Type B pancreatic cell (in vitro differentiated cells): ENCODE results near the gene ADISSP. TPM values are rescaled to one million over a fixed set of nuclear protein-coding genes. Genes with fewer than 3 reads are reported as not detected.
A peak's percentile ranks its signal among the peaks of the same experiment; 100 is the strongest.

Experiments
- DNase-seq: peaks from one replicate; pipeline ENCODE4 v3.0.0; 2021; ENCODE audit warnings: mixed read lengths; ENCODE audit not compliant: unreplicated experiment; ENCODE audit errors: extremely low spot score
- H3K27ac Mint-ChIP-seq: 2 replicates; pipeline ENCODE4 v1.8.0; 2021; ENCODE audit warnings: mild to moderate bottlenecking, mixed read lengths
- H3K27me3 Mint-ChIP-seq: 2 replicates; pipeline ENCODE4 v1.8.0; 2021; ENCODE audit warnings: mixed read lengths
- H3K36me3 Mint-ChIP-seq: 2 replicates; pipeline ENCODE4 v1.8.0; 2021; ENCODE audit warnings: mixed read lengths
- H3K4me1 Mint-ChIP-seq: one replicate; pipeline ENCODE4 v1.8.0; 2021; ENCODE audit warnings: mixed read lengths; ENCODE audit not compliant: unreplicated experiment
- H3K4me3 Mint-ChIP-seq: 2 replicates; pipeline ENCODE4 v1.8.0; 2021; ENCODE audit warnings: mild to moderate bottlenecking, mixed read lengths
- H3K9me3 Mint-ChIP-seq: 2 replicates; pipeline ENCODE4 v1.8.0; 2021; ENCODE audit warnings: mixed read lengths
- CTCF ChIP-seq: fragments of 200-600 bp; sonication (generic); conservative IDR thresholded peaks from 2 replicates; pipeline ENCODE4 v1.5.0; 2021; ENCODE audit warnings: antibody characterized with exemption, mild to moderate bottlenecking
- total RNA-seq: library from RNA; stranded (reverse); gene quantifications from 2 replicates; pipeline ENCODE4 v1.2.1, GENCODE V29; 2021; ENCODE audit warnings: low replicate concordance

The ADISSP gene
- total RNA-seq, 1 donor from 2014 or later: 49.4 TPM

- H3K4me3 Mint-ChIP-seq: no peak overlapping the region
- no peaks in the 10 kb centered on the region for H3K36me3 Mint-ChIP-seq
- no peak overlapping the region for H3K27ac Mint-ChIP-seq
- H3K4me1 Mint-ChIP-seq: peaks cover 24% of the 10 kb centered on the region
- H3K9me3 Mint-ChIP-seq: no peaks in the 10 kb centered on the region
- TF ChIP-seq CTCF: no peak
- H3K27me3 Mint-ChIP-seq: peaks cover 42% of the 10 kb centered on the region
- DNase-seq: no peak
Measured at GRCh38 chr20:3729811-3730540, 37.6 kb downstream of the ADISSP start.

- no peak overlapping the region for H3K4me3 Mint-ChIP-seq
- no peak for DNase-seq
- H3K9me3 Mint-ChIP-seq: no peaks in the 10 kb centered on the region
- H3K27me3 Mint-ChIP-seq: peaks cover 40% of the 10 kb centered on the region
- H3K36me3 Mint-ChIP-seq: no peaks in the 10 kb centered on the region
- no peak for TF ChIP-seq CTCF
- no peak overlapping the region for H3K27ac Mint-ChIP-seq
- peaks cover 23% of the 10 kb centered on the region for H3K4me1 Mint-ChIP-seq
Measured at GRCh38 chr20:3729378-3729777, 38.2 kb downstream of the ADISSP start.

GRCh38 chr20:3728876-3729275, 38.7 kb downstream of the ADISSP start:
- no peak for DNase-seq
- peaks cover 40% of the 10 kb centered on the region for H3K27me3 Mint-ChIP-seq
- no peaks in the 10 kb centered on the region for H3K36me3 Mint-ChIP-seq
- H3K9me3 Mint-ChIP-seq: no peaks in the 10 kb centered on the region
- no peak overlapping the region for H3K4me3 Mint-ChIP-seq
- H3K4me1 Mint-ChIP-seq: peaks cover 23% of the 10 kb centered on the region
- no peak for TF ChIP-seq CTCF
- no peak overlapping the region for H3K27ac Mint-ChIP-seq

GRCh38 chr20:3728354-3728753, 39.2 kb downstream of the ADISSP start:
- Mint-ChIP-seq H3K9me3 (no peaks in the 10 kb centered on the region), H3K27me3 (peaks cover 40% of the 10 kb centered on the region), H3K27ac (no peak overlapping the region), H3K4me3 (no peak overlapping the region), H3K36me3 (no peaks in the 10 kb centered on the region), H3K4me1 (peaks cover 23% of the 10 kb centered on the region)
- DNase-seq: no peak
- no peak for TF ChIP-seq CTCF

GRCh38 chr20:3727401-3728021, 40.0 kb downstream of the ADISSP start:
- Mint-ChIP-seq H3K4me3 (peak overlapping the region; percentile 17), H3K27me3 (peaks cover 35% of the 10 kb centered on the region), H3K27ac (no peak overlapping the region), H3K4me1 (peaks cover 18% of the 10 kb centered on the region), H3K36me3 (no peaks in the 10 kb centered on the region), H3K9me3 (no peaks in the 10 kb centered on the region)
- TF ChIP-seq CTCF: no peak
- DNase-seq: no peak
